GM10847 (cell line): ENCODE results near the gene OPTC.

ENCODE experiments used
- POLR2A ChIP-seq: IDR thresholded peaks from 2 replicates; pipeline ENCODE4 v1.6.1; 2011; ENCODE audit not compliant: insufficient read length; ENCODE audit errors: extremely low read depth

Gene OPTC

GRCh38 chr1:203520315-203520714, 26.4 kb downstream of the OPTC start:
- TF ChIP-seq POLR2A: no peak

GRCh38 chr1:203521074-203521794, 27.3 kb downstream of the OPTC start:
- no peak for TF ChIP-seq POLR2A

GRCh38 chr1:203521812-203522211, 27.9 kb downstream of the OPTC start:
- TF ChIP-seq POLR2A: no peak

GRCh38 chr1:203522237-203522636, 28.3 kb downstream of the OPTC start:
- TF ChIP-seq POLR2A: no peak

- no peak for TF ChIP-seq POLR2A
These were observed 29.7 kb downstream of the OPTC start for GRCh38 chr1:203523667-203524066.

GRCh38 chr1:203524152-203524551, 30.2 kb downstream of the OPTC start:
- no peak for TF ChIP-seq POLR2A

GRCh38 chr1:203524824-203525223, 30.9 kb downstream of the OPTC start:
- TF ChIP-seq POLR2A: no peak

GRCh38 chr1:203525685-203526084, 31.7 kb downstream of the OPTC start:
- TF ChIP-seq POLR2A: no peak

GRCh38 chr1:203526130-203526529, 32.2 kb downstream of the OPTC start:
- no peak for TF ChIP-seq POLR2A

GRCh38 chr1:203526572-203526971, 32.6 kb downstream of the OPTC start:
- no peak for TF ChIP-seq POLR2A

GRCh38 chr1:203527013-203527412, 33.1 kb downstream of the OPTC start:
- no peak for TF ChIP-seq POLR2A

GRCh38 chr1:203528063-203528462, 34.1 kb downstream of the OPTC start:
- no peak for TF ChIP-seq POLR2A

GRCh38 chr1:203528976-203529835, 35.3 kb downstream of the OPTC start:
- TF ChIP-seq POLR2A: no peak

- no peak for TF ChIP-seq POLR2A
These were observed 37.1 kb downstream of the OPTC start for GRCh38 chr1:203531063-203531462.

GRCh38 chr1:203534012-203534411, 40.1 kb downstream of the OPTC start:
- TF ChIP-seq POLR2A: no peak

GRCh38 chr1:203534526-203534925, 40.6 kb downstream of the OPTC start:
- no peak for TF ChIP-seq POLR2A
